ENCODE data around the gene MEG3.

DNA sequence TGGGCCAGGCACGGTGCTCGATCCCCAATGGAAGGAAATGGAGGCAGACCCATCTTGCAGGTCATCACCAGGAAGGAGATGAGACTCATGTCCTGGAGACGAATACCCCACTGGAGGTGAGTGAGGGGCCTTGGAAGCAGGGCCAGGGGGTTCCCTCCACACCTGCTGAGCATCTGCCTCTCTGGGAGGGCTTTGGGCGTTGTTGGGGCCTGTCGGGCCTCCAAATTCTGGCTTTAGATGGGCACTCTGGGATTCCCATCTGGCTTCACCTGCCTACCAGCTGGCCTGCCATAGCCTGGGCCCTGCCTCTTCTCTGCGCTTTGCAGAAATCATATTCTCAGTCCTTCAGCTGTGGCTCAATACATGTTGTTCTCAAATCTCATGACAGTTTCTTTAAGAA, 63.7 kb downstream of the MEG3 start:
- TF ChIP-seq, protein P1, sequence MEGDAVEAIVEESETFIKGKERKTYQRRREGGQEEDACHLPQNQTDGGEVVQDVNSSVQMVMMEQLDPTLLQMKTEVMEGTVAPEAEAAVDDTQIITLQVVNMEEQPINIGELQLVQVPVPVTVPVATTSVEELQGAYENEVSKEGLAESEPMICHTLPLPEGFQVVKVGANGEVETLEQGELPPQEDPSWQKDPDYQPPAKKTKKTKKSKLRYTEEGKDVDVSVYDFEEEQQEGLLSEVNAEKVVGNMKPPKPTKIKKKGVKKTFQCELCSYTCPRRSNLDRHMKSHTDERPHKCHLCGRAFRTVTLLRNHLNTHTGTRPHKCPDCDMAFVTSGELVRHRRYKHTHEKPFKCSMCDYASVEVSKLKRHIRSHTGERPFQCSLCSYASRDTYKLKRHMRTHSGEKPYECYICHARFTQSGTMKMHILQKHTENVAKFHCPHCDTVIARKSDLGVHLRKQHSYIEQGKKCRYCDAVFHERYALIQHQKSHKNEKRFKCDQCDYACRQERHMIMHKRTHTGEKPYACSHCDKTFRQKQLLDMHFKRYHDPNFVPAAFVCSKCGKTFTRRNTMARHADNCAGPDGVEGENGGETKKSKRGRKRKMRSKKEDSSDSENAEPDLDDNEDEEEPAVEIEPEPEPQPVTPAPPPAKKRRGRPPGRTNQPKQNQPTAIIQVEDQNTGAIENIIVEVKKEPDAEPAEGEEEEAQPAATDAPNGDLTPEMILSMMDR (conservative IDR thresholded peaks at IDR 0.05; ENCODE audit: low read length), result no peak
- no peak for TF ChIP-seq EZH2phosphoT487 (IDR thresholded peaks at IDR 0.05; ENCODE audit: borderline replicate concordance, low read depth, low read length)

Data from OCI-LY7 (cell line).